B cell (primary cell): ENCODE data around the gene PRTN3. TPM values are rescaled to one million over a fixed set of nuclear protein-coding genes. Genes with fewer than 3 reads are reported as not detected.

Source experiments
- ATAC-seq: fragments of 200-7000 bp; cut with Tn5 transposase; one replicate; pipeline ENCODE4 v1.10.0; 2021; ENCODE audit warnings: low read depth, mild to moderate bottlenecking, moderate number of reproducible peaks, moderate library complexity
- CTCF ChIA-PET: fragments of 350-600 bp; sonication (Branson Sonifier 250); formaldehyde crosslinking; loops from one replicate; lab custom pipeline; 2021; ENCODE audit warnings: antibody characterized with exemption, inconsistent platforms; lab: Charles Lee
- POLR2A ChIA-PET: fragments of 350-600 bp; sonication (Branson Sonifier 250); formaldehyde crosslinking; loops from one replicate; lab custom pipeline; 2021; ENCODE audit warnings: antibody characterized with exemption; lab: Charles Lee
- DNase-seq: peaks from one replicate; pipeline ENCODE4 v3.0.0; 2013
- H2AFZ ChIP-seq: 2 replicates; pipeline ENCODE4 v1.6.1; 2012; ENCODE audit warnings: mild to moderate bottlenecking, low read depth, low read length; ENCODE audit not compliant: insufficient read depth, poor library complexity, severe bottlenecking
- H3K27ac ChIP-seq, 2 donors: 1 replicate in 1 of 2; 2 replicates in 1 of 2; pipeline ENCODE4 v1.5.1; 2012 to 2013; ENCODE audit warnings: low read length in 2 of 2, mild to moderate bottlenecking in 2 of 2, moderate library complexity in 1 of 2
- H3K27me3 ChIP-seq, 4 experiments: fragments of 200-600 bp in 1 of 4; sonication (generic) in 1 of 4; replicated peaks in 1 of 4; 1 replicate in 2 of 4; 2 replicates in 2 of 4; pipeline versions ENCODE4 v1.6.1 to v1.7.0; 2013 to 2016; ENCODE audit warnings: low read length in 3 of 4, mild to moderate bottlenecking in 2 of 4, mixed read lengths in 1 of 4, moderate library complexity in 1 of 4; ENCODE audit not compliant: insufficient read depth in 4 of 4, control insufficient read depth in 3 of 4; ENCODE audit errors: control extremely low read depth in 1 of 4
- H3K36me3 ChIP-seq, 2 experiments: replicated peaks in 1 of 2; 1 replicate in 1 of 2; 2 replicates in 1 of 2; pipeline versions ENCODE4 v1.6.1 to v1.7.1; 2013; ENCODE audit warnings: low read length in 1 of 2; ENCODE audit not compliant: insufficient read depth in 2 of 2, control insufficient read depth in 1 of 2; ENCODE audit errors: control extremely low read depth in 1 of 2, extremely low read depth in 1 of 2
- H3K4me1 ChIP-seq, 2 donors: fragments of 200-600 bp in 1 of 2; sonication (generic) in 1 of 2; 1 replicate in 1 of 2; 2 replicates in 1 of 2; pipeline versions ENCODE4 v1.5.1 to v1.6.1; 2013 to 2017; ENCODE audit warnings: low read length in 2 of 2; ENCODE audit not compliant: control insufficient read depth in 2 of 2, insufficient read depth in 2 of 2
- H3K4me2 ChIP-seq: replicated peaks from 2 replicates; pipeline ENCODE3; 2012; ENCODE audit warnings: mild to moderate bottlenecking, low read depth, low read length; ENCODE audit not compliant: poor library complexity, severe bottlenecking
- H3K4me3 ChIP-seq, 5 experiments: fragments of 200-600 bp in 1 of 5; sonication (generic) in 1 of 5; 1 replicate in 3 of 5; 2 replicates in 2 of 5; pipeline versions ENCODE4 v1.5.1 to v1.7.0; 2011 to 2016; ENCODE audit warnings: low read length in 4 of 5, mild to moderate bottlenecking in 4 of 5, low read depth in 2 of 5, control low read depth in 1 of 5, moderate library complexity in 1 of 5; ENCODE audit not compliant: insufficient read depth in 1 of 5; ENCODE audit errors: control extremely low read depth in 1 of 5, extremely low read depth in 1 of 5
- H3K79me2 ChIP-seq: fragments of 200-600 bp; sonication (generic); one replicate; pipeline ENCODE4 v1.6.0; 2016; ENCODE audit warnings: low read length; ENCODE audit not compliant: control insufficient read depth, insufficient read depth
- H3K9ac ChIP-seq: fragments of 200-600 bp; sonication (generic); 2 replicates; pipeline ENCODE4 v1.6.1; 2017; ENCODE audit warnings: mild to moderate bottlenecking, low read length, moderate library complexity
- H3K9me3 ChIP-seq, 3 donors: one replicate each; pipeline versions ENCODE4 v1.6.1 to v1.7.1; 2013; ENCODE audit warnings: low read length in 2 of 3; ENCODE audit not compliant: control insufficient read depth in 2 of 3, insufficient read depth in 1 of 3; ENCODE audit errors: control extremely low read depth in 1 of 3
- H4K20me1 ChIP-seq: 2 replicates; pipeline ENCODE4 v1.6.0; 2012; ENCODE audit warnings: mild to moderate bottlenecking, low read length; ENCODE audit not compliant: insufficient read depth, control insufficient read depth, poor library complexity, severe bottlenecking
- H3K27ac Mint-ChIP-seq: one replicate; pipeline ENCODE4 v1.8.0; 2021; ENCODE audit warnings: mixed read lengths
- H3K27me3 Mint-ChIP-seq: one replicate; pipeline ENCODE4 v1.8.0; 2021; ENCODE audit warnings: mixed read lengths
- H3K4me1 Mint-ChIP-seq: one replicate; pipeline ENCODE4 v1.8.0; 2021; ENCODE audit warnings: mixed read lengths
- H3K4me3 Mint-ChIP-seq: one replicate; pipeline ENCODE4 v1.8.0; 2021; ENCODE audit warnings: mixed read lengths
- H3K9me3 Mint-ChIP-seq: one replicate; pipeline ENCODE4 v1.8.0; 2022; ENCODE audit warnings: mixed read lengths; ENCODE audit not compliant: insufficient read depth
- CTCF ChIP-seq: fragments of 200-600 bp; IDR thresholded peaks from one replicate; pipeline ENCODE4 v1.8.0; 2022; ENCODE audit warnings: antibody characterized with exemption, mild to moderate bottlenecking
- EZH2 ChIP-seq: IDR thresholded peaks from 2 replicates; pipeline ENCODE4 v1.6.1; 2012; ENCODE audit warnings: borderline replicate concordance, low read depth, mild to moderate bottlenecking, moderate library complexity, low read length; ENCODE audit not compliant: insufficient read depth, poor library complexity, severe bottlenecking
- WGBS: methylation state at CpG from one replicate; pipeline ENCODE4 v1.1.5; 2013; ENCODE audit warnings: missing lambda C conversion rate; ENCODE audit not compliant: insufficient coverage; 5-methylcytosine and 5-hydroxymethylcytosine counted together
- intact Hi-C: fragments of 100-400 bp; cut with micrococcal nuclease; formaldehyde crosslinking; loops from one replicate; pipeline ENCODE4 v1.10.0; 2022
- polyA plus RNA-seq: library from polyadenylated mRNA; depleted of rRNA; stranded (reverse); fragments of >200 nt; gene quantifications from 2 replicates; pipeline ENCODE4 v1.2.3, GENCODE V29; 2012
- total RNA-seq, 2 donors: library from RNA; stranded (reverse); fragments of 120-200 nt in 1 of 2; gene quantifications; 1 replicate in 1 of 2; 2 replicates in 1 of 2; pipeline versions ENCODE4 v1.2.3 to v1.2.4, GENCODE V29; 2013 to 2022

The PRTN3 gene
- total and polyA plus RNA-seq, 2 donors (not counting 1 experiment from before 2014, with no cell fraction given), result not detected

GRCh38 chr19:850221-850978 is 9.6 kb downstream of the PRTN3 start:
- TF ChIP-seq EZH2, result no peak
- no peak for TF ChIP-seq CTCF
- WGBS, result 27% methylated on average over 20 of the region's 28 CpGs
- ChIA-PET POLR2A (no interaction called here), CTCF (interaction anchor here (0.9 to 1.6 kb wide), 3 partner anchors 13 to 73 kb away, joined by 3 to 6 read pairs (median 5); no protein-coding TSS in a partner anchor)
- no peak overlapping the region for H3K27ac Mint-ChIP-seq
- Histone ChIP-seq H3K36me3 (no peaks in the 10 kb centered on the region), H3K9ac (no peak overlapping the region), H3K4me3 (no peak overlapping the region), H3K9me3 (peaks cover 0 to 13% (median 0%) of the 10 kb centered on the region in 3 donors), H3K4me2 (no peak overlapping the region), H3K27ac (no peak overlapping the region), H3K27me3 (peaks cover 0 to 62% (median 15%) of the 10 kb centered on the region in 4 experiments), H2AFZ (no peak overlapping the region), H3K79me2 (no peaks in the 10 kb centered on the region), H3K4me1 (no peaks in the 10 kb centered on the region), H4K20me1 (no peaks in the 10 kb centered on the region)
- intact Hi-C loops, result no loop called here
- ATAC-seq (no peak), DNase-seq (no peak)
- H3K4me3 Mint-ChIP-seq, result no peak overlapping the region
- peaks cover 3% of the 10 kb centered on the region for H3K4me1 Mint-ChIP-seq
- H3K9me3 Mint-ChIP-seq, result no peaks in the 10 kb centered on the region
- H3K27me3 Mint-ChIP-seq, result peaks cover 25% of the 10 kb centered on the region

- Mint-ChIP-seq H3K27me3 (peaks cover 20% of the 10 kb centered on the region), H3K4me3 (no peak overlapping the region), H3K27ac (no peak overlapping the region), H3K9me3 (no peaks in the 10 kb centered on the region), H3K4me1 (no peaks in the 10 kb centered on the region)
- WGBS, result 63% methylated on average over 13 of the region's 13 CpGs
- Histone ChIP-seq H3K27ac (no peak overlapping the region), H3K9ac (no peak overlapping the region), H3K27me3 (peaks cover 0 to 57% (median 13%) of the 10 kb centered on the region in 4 experiments), H2AFZ (no peak overlapping the region), H3K36me3 (no peaks in the 10 kb centered on the region), H3K79me2 (no peaks in the 10 kb centered on the region), H3K9me3 (peaks cover 0 to 13% (median 0%) of the 10 kb centered on the region in 3 donors), H3K4me1 (no peaks in the 10 kb centered on the region), H3K4me2 (no peak overlapping the region), H4K20me1 (no peaks in the 10 kb centered on the region), H3K4me3 (no peak overlapping the region)
- intact Hi-C loops, result no loop called here
- TF ChIP-seq CTCF (no peak), EZH2 (no peak)
- ChIA-PET POLR2A (no interaction called here), CTCF (interaction anchor here (0.5 to 1.6 kb wide), 4 partner anchors 13 to 80 kb away, joined by 3 to 6 read pairs (median 4); no protein-coding TSS in a partner anchor)
- ATAC-seq (no peak), DNase-seq (no peak)
Measured at GRCh38 chr19:850979-851335, 10.2 kb downstream of the PRTN3 start.
